Tibial nerve (tissue), 4 donors: ENCODE data around the gene AADACL4. TPM values are rescaled to one million over a fixed set of nuclear protein-coding genes. Genes with fewer than 3 reads are reported as not detected.

Experiments used
- DNase-seq, 2 donors: peaks; one replicate each; pipeline ENCODE4 v3.0.0-alpha.2; 2019; ENCODE audit warnings: low spot score in 2 of 2
- H3K27ac ChIP-seq, 4 donors: fragments of 200-600 bp; sonication (generic) in 3 of 4; one replicate each; pipeline ENCODE4 v1.5.1; 2017 to 2019; ENCODE audit warnings: mild to moderate bottlenecking in 1 of 4
- H3K27me3 ChIP-seq, 2 donors: fragments of 200-600 bp; sonication (generic) in 1 of 2; one replicate each; pipeline versions ENCODE4 v1.5.1 to v1.6.0; 2017 to 2019
- H3K36me3 ChIP-seq, 3 donors: fragments of 200-600 bp; sonication (generic); one replicate each; pipeline ENCODE4 v1.5.1; 2018 to 2019
- H3K4me1 ChIP-seq, 4 donors: fragments of 200-600 bp; sonication (generic) in 3 of 4; one replicate each; pipeline ENCODE4 v1.5.1; 2017 to 2019
- H3K4me3 ChIP-seq, 4 donors: fragments of 200-600 bp; sonication (generic) in 3 of 4; one replicate each; pipeline ENCODE4 v1.5.1; 2017 to 2019; ENCODE audit warnings: mild to moderate bottlenecking in 1 of 4, moderate library complexity in 1 of 4
- H3K9me3 ChIP-seq, 4 donors: fragments of 200-600 bp; sonication (generic) in 3 of 4; one replicate each; pipeline ENCODE4 v1.5.1; 2017 to 2019
- CTCF ChIP-seq, 5 experiments: fragments of 200-600 bp in 3 of 5; fragments of 450-650 bp in 2 of 5; sonication (generic) in 3 of 5; IDR thresholded peaks; one replicate each; pipeline ENCODE4 v1.5.1; 2016 to 2019; ENCODE audit warnings: antibody characterized with exemption in 5 of 5, mild to moderate bottlenecking in 3 of 5, moderate library complexity in 2 of 5
- EP300 ChIP-seq, 2 donors: sonication (generic); formaldehyde crosslinking; IDR thresholded peaks; one replicate each; pipeline ENCODE4 v1.6.1; 2017; ENCODE audit warnings: antibody characterized with exemption in 2 of 2, mild to moderate bottlenecking in 1 of 2
- POLR2A ChIP-seq, 2 donors: fragments of 450-650 bp; IDR thresholded peaks; one replicate each; pipeline ENCODE4 v1.6.1; 2017; ENCODE audit warnings: antibody characterized with exemption in 2 of 2, mild to moderate bottlenecking in 2 of 2, moderate library complexity in 2 of 2
- WGBS, 2 donors: methylation state at CpG; one replicate each; pipeline ENCODE4 v1.1.5; 2018; 5-methylcytosine and 5-hydroxymethylcytosine counted together
- total RNA-seq, 4 donors: library from RNA; depleted of rRNA; stranded (reverse); fragments of >200 nt; gene quantifications; one replicate each; pipeline ENCODE4 v1.1.0, GENCODE V29; 2016

Gene AADACL4
- total RNA-seq, 4 donors from 2014 or later: not detected

- Histone ChIP-seq H3K4me1 (peaks cover 0 to 60% (median 38%) of the 10 kb centered on the region in 4 donors), H3K27me3 (no peaks in the 10 kb centered on the region)
Measured at GRCh38 chr1:12614402-12615158, 29.3 kb upstream of the AADACL4 start.

GRCh38 chr1:12615159-12615864, 28.6 kb upstream of the AADACL4 start:
- no peaks in the 10 kb centered on the region for H3K9me3 ChIP-seq
- no peaks in the 10 kb centered on the region for H3K27me3 ChIP-seq
- H3K4me3 ChIP-seq: peak overlapping the region; percentile 47 to 84 (median 76)
- no peak for DNase-seq
- no peak for TF ChIP-seq POLR2A (IDR thresholded peaks at IDR 0.05)
- no peak for TF ChIP-seq CTCF (IDR thresholded peaks at IDR 0.05)
- no peak for TF ChIP-seq EP300 (IDR thresholded peaks at IDR 0.05)
- 3 to 4% methylated on average over 12 of the region's 12 CpGs for WGBS, 2 donors
- H3K36me3 ChIP-seq: peaks cover 0 to 13% (median 0%) of the 10 kb centered on the region in 3 donors
- H3K4me1 ChIP-seq: peaks cover 0 to 60% (median 36%) of the 10 kb centered on the region in 4 donors
- peak overlapping the region; percentile 91 to 98 (median 94) for H3K27ac ChIP-seq

More at GRCh38 chr1:12614402-12615158, 29.3 kb upstream of the AADACL4 start:
- Histone ChIP-seq H3K36me3 (peaks cover 0 to 16% (median 0%) of the 10 kb centered on the region in 3 donors), H3K9me3 (no peaks in the 10 kb centered on the region), H3K4me3 (peak overlapping the region; percentile 47 to 84 (median 76)), H3K27ac (peak overlapping the region; percentile 91 to 98 (median 94))
- WGBS, 2 donors: 37 to 38% methylated on average over 7 of the region's 7 CpGs
- TF ChIP-seq EP300 (IDR thresholded peaks at IDR 0.05): no peak
- TF ChIP-seq CTCF (IDR thresholded peaks at IDR 0.05): no peak
- TF ChIP-seq POLR2A (IDR thresholded peaks at IDR 0.05): no peak
- DNase-seq: no peak

- Histone ChIP-seq H3K9me3 (no peaks in the 10 kb centered on the region), H3K4me1 (peaks cover 0 to 60% (median 36%) of the 10 kb centered on the region in 4 donors), H3K4me3 (peak overlapping the region; percentile 47 to 84 (median 76)), H3K27ac (peak overlapping the region; percentile 91 to 98 (median 94)), H3K36me3 (peaks cover 0 to 12% (median 0%) of the 10 kb centered on the region in 3 donors), H3K27me3 (no peaks in the 10 kb centered on the region)
- WGBS, 2 donors: 2 to 4% methylated on average over 17 of the region's 17 CpGs
- peak in 1 of 2 donors; percentile 45 for DNase-seq
- TF ChIP-seq EP300 (IDR thresholded peaks at IDR 0.05): peak in 1 of 2 donors; percentile 48
- no peak for TF ChIP-seq POLR2A (IDR thresholded peaks at IDR 0.05)
- TF ChIP-seq CTCF (IDR thresholded peaks at IDR 0.05): no peak
Measured at GRCh38 chr1:12615865-12616708, 27.8 kb upstream of the AADACL4 start.

- peaks cover 0 to 4% (median 0%) of the 10 kb centered on the region in 3 donors for H3K36me3 ChIP-seq
- H3K9me3 ChIP-seq: no peaks in the 10 kb centered on the region
- TF ChIP-seq POLR2A (IDR thresholded peaks at IDR 0.05) (no peak), EP300 (IDR thresholded peaks at IDR 0.05) (peak in 1 of 2 donors; percentile 14)
- peak overlapping the region; percentile 91 to 98 (median 94) for H3K27ac ChIP-seq
- H3K4me3 ChIP-seq: peak overlapping the region; percentile 47 to 84 (median 76)
- DNase-seq: no peak
- peaks cover 0 to 60% (median 37%) of the 10 kb centered on the region in 4 donors for H3K4me1 ChIP-seq
- no peaks in the 10 kb centered on the region for H3K27me3 ChIP-seq
- 0% methylated on average over 38 to 53 of the region's 53 CpGs for WGBS, 2 donors
Measured at GRCh38 chr1:12616709-12617373, 27.0 kb upstream of the AADACL4 start.

GRCh38 chr1:12617511-12617900, 26.4 kb upstream of the AADACL4 start:
- WGBS, 2 donors: 0% methylated on average over 13 of the region's 13 CpGs
- Histone ChIP-seq H3K4me1 (peaks cover 0 to 60% (median 39%) of the 10 kb centered on the region in 4 donors), H3K9me3 (no peaks in the 10 kb centered on the region), H3K36me3 (no peaks in the 10 kb centered on the region), H3K4me3 (peak overlapping the region; percentile 47 to 84 (median 76)), H3K27me3 (no peaks in the 10 kb centered on the region), H3K27ac (peak overlapping the region; percentile 91 to 98 (median 94))
- DNase-seq: no peak
- TF ChIP-seq POLR2A (IDR thresholded peaks at IDR 0.05) (no peak), EP300 (IDR thresholded peaks at IDR 0.05) (no peak), CTCF (IDR thresholded peaks at IDR 0.05) (no peak)
